Pancreas (tissue), 10 donors: ENCODE data around the gene DIDO1. TPM values are rescaled to one million over a fixed set of nuclear protein-coding genes. Genes with fewer than 3 reads are reported as not detected.

Experiments used
- ATAC-seq, 4 donors: fragments of 200-7000 bp; cut with Tn5 transposase; one replicate each; pipeline versions ENCODE4 v1.8.0 to v1.9.1; 2020; ENCODE audit warnings: mild to moderate bottlenecking in 4 of 4, moderate library complexity in 4 of 4
- DNase-seq, 6 donors: peaks; one replicate each; pipeline ENCODE4 v3.0.0-alpha.2; 2020
- FAIRE-seq: peaks from 2 replicates; lab custom pipeline; 2012; peaks lifted over from hg19 to GRCh38; lab: Jason Lieb, UNC
- H3K27ac ChIP-seq, 4 donors: fragments of 200-600 bp; sonication (generic); 1 replicate in 3 of 4; 2 replicates in 1 of 4; pipeline versions ENCODE4 v1.5.0 to v1.8.0; 2020
- H3K27me3 ChIP-seq, 4 donors: fragments of 200-600 bp; one replicate each; pipeline ENCODE4 v1.8.0; 2021
- H3K36me3 ChIP-seq, 3 donors: fragments of 200-600 bp; sonication (generic) in 1 of 3; one replicate each; pipeline versions ENCODE4 v1.5.0 to v1.8.0; 2020 to 2021
- H3K4me1 ChIP-seq, 3 donors: fragments of 200-600 bp; one replicate each; pipeline ENCODE4 v1.8.0; 2021
- H3K4me3 ChIP-seq, 4 donors: fragments of 200-600 bp; sonication (generic) in 2 of 4; one replicate each; pipeline versions ENCODE4 v1.5.0 to v1.8.0; 2020 to 2021
- H3K9me3 ChIP-seq, 4 donors: fragments of 200-600 bp; one replicate each; pipeline ENCODE4 v1.8.0; 2021
- WGBS, 2 donors: extraction: QIAGEN DNeasy Blood & Tissue Kit; methylation state at CpG; one replicate each; pipeline ENCODE4 v1.1.7; 2013; 5-methylcytosine and 5-hydroxymethylcytosine counted together
- intact Hi-C, 3 donors: fragments of 100-400 bp; cut with DNase I; formaldehyde crosslinking; loops; one replicate each; pipeline versions ENCODE4 v1.11.1 to v1.14.2; 2022
- polyA plus RNA-seq, 2 donors: library from polyadenylated mRNA; stranded (reverse); fragments of 200-250 nt; gene quantifications; one replicate each; pipeline ENCODE4 v1.2.3, GENCODE V29; 2013
- total RNA-seq, 6 donors: library from RNA; stranded (reverse); fragmentation: NEBNext Ultra II Directional in 4 of 6; extraction: Animal tissue kit (Norgen Biotek cat#: 25700) in 4 of 6; gene quantifications; one replicate each; pipeline versions ENCODE4 v1.2.1 to v1.2.4, GENCODE V29; 2021 to 2023
- TF ChIP-seq, protein P1 (sequence below), 4 donors: fragments of 200-600 bp; sonication (generic) in 3 of 4; IDR thresholded peaks; one replicate each; pipeline versions ENCODE4 v1.5.0 to v1.8.0; 2021; ENCODE audit warnings: antibody characterized with exemption in 4 of 4
- donor health status: healthy with polysubstance abuse.
- donor health status: DM: no; HTN: no; CAD: no; lungs with moderate emphysema.
- donor health status: DM: no; HTN: no; CAD: no.
- donor health status: control.
- donor health status: control.
- donor health status: Bipolar disorder and iron deficiency.
- donor health status: DM: yes; HTN: yes; CAD: no.
- donor health status: DM: no; HTN: no; CAD: no.
- donor health status: DM: no; HTN: no; CAD: no.
- donor health status: DM: yes; HTN: yes; CAD: no.

DIDO1 gene
- total and polyA plus RNA-seq, 8 donors = 16.7 to 29.8 (median 18.5) TPM

DNA sequence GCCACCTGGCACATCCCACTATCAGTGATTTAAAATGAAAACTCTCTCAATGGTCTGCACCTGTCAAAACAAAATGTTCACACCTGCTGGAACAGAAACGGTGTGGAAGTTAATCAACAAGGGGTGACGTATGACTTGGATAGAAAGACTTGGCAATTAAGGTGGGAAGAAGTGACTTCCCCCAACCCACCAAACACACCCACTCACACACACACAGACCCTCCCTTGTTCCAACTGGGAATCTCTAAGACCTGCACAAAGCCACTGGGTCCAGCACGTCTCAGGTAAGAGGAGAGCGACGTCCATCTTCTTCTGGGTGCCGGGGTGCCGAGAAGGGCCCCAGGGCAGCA is 39.6 kb downstream of the DIDO1 start:
- 80 to 81% methylated on average over 7 of the region's 7 CpGs for WGBS, 2 donors
- FAIRE-seq = no peak
- ATAC-seq = no peak
- Histone ChIP-seq H3K27ac (no peak overlapping the region), H3K27me3 (no peaks in the 10 kb centered on the region), H3K9me3 (no peaks in the 10 kb centered on the region), H3K36me3 (peaks cover 4 to 47% (median 28%) of the 10 kb centered on the region in 3 donors), H3K4me1 (no peaks in the 10 kb centered on the region), H3K4me3 (no peak overlapping the region)
- DNase-seq = no peak
- TF ChIP-seq, protein P1, sequence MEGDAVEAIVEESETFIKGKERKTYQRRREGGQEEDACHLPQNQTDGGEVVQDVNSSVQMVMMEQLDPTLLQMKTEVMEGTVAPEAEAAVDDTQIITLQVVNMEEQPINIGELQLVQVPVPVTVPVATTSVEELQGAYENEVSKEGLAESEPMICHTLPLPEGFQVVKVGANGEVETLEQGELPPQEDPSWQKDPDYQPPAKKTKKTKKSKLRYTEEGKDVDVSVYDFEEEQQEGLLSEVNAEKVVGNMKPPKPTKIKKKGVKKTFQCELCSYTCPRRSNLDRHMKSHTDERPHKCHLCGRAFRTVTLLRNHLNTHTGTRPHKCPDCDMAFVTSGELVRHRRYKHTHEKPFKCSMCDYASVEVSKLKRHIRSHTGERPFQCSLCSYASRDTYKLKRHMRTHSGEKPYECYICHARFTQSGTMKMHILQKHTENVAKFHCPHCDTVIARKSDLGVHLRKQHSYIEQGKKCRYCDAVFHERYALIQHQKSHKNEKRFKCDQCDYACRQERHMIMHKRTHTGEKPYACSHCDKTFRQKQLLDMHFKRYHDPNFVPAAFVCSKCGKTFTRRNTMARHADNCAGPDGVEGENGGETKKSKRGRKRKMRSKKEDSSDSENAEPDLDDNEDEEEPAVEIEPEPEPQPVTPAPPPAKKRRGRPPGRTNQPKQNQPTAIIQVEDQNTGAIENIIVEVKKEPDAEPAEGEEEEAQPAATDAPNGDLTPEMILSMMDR (IDR thresholded peaks at IDR 0.05) = no peak
- intact Hi-C loops = loop anchor here in 1 of 3 donors (5.0 kb wide), 1 partner anchor 116 kb away; no protein-coding TSS in a partner anchor

DNA sequence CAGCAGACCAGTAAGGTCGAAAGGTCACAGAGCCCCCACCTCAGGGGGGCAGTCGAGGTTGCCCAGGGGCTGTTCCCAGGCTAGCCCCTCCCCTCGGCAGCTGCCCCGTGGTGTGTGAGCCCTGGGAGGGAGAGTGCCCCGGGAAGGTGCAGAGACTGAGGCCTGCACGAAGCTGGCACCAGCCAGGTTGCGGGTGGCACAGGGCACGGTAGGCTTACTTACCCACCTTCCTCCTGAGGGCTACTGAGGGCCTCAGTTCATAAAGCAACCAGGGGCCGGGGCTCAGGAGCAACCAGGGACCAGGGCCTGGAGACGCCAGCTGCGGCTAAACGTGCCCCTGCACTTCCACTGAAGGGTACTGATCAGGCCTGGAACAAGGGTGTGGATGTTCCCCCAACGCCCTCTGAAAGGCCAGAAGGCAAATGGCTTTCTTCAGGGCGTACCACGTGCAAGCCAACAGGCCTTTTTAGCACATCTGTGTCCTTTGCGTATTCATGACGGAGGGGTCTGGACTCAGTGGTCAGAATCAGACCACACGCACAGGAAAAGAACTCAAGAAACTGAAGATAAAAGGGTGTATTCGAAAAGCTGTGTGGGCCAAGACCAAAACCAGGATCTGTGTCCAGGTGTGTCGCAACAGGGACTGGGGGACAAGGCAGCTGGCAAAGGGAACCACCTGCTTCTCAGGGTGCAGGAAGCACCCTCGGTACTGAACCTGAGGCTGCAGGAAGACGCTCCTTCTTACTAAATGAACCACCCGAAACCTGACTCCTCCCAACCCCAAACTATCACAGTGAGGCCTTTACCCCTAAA is 40.2 kb downstream of the DIDO1 start:
- WGBS, 2 donors = 84 to 87% methylated on average over 23 of the region's 23 CpGs

DNA sequence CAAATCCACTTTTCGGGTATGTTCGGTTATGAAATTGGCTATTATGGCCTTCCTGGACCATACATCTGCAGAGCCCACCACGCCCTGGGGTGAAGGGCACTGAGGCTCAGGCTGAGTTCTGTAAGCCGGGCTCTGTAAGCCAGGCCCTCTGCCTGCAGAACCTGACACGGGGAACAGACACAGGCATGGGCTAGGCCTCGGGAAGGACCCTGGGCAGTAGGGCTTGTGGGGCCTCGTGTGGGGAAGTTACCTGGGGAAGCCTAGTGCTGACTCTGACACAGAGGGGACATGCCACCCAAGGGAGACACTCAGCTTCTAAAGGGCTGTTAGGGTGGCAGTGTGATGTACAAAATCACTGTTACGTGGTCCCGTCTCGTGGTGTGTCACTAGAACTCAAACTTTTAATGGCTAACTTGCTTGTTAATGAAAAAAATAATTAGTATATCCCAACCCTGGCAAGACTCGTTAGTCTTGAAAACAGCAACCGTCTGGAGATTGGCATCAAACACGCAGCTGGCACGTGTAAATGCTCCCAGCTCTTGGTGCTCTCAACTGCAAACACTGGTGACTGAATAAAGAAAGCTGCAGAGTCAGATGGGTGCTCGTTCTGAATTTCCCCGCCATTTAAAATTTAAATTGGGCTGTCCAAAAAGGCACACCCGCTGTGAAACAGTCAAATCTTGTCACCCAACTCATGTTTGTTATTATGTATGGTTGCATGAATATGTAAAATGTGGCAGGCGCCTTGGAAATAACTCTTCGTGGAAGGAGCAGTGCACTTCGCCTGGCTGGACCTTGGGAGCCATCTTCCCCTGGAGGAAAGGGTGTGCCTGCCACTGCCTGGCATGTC is 41.0 kb downstream of the DIDO1 start:
- TF ChIP-seq, protein P1 (IDR thresholded peaks at IDR 0.05) = no peak
- intact Hi-C loops = loop anchor here in 1 of 3 donors (5.0 kb wide), 1 partner anchor 117 kb away; no protein-coding TSS in a partner anchor
- H3K27ac ChIP-seq = no peak overlapping the region

More for the DNA sequence above, 40.2 kb downstream of the DIDO1 start:
- ATAC-seq (no peak), FAIRE-seq (no peak), DNase-seq (peak in 1 of 6 donors; percentile 54)
- peaks cover 4 to 47% (median 29%) of the 10 kb centered on the region in 3 donors for H3K36me3 ChIP-seq
- H3K27me3 ChIP-seq = no peaks in the 10 kb centered on the region
- H3K9me3 ChIP-seq = no peaks in the 10 kb centered on the region
- intact Hi-C loops = loop anchor here in 1 of 3 donors (5.0 kb wide), 1 partner anchor 116 kb away; no protein-coding TSS in a partner anchor
- H3K27ac ChIP-seq = no peak overlapping the region
- H3K4me3 ChIP-seq = no peak overlapping the region
- TF ChIP-seq, protein P1 (IDR thresholded peaks at IDR 0.05) = no peak
- H3K4me1 ChIP-seq = no peaks in the 10 kb centered on the region

DNA sequence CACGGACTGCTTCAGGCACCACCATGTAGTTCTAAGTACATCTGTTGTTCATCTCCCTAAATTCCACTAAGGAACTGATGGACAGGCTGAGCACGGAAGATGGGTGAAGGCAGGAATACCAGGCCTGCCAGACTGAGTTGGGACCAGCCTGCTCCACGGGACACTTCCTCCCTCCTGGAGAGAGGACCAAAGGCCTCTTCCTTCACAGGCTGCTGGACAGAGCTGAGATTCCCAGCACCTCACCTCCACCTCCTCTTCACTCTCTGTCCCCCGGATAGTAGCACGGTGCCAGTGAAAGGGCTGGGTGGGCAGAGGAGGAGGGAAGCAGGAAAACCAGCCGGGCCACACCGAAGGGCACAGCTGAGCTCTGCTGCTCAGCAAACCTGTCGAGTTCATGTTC is 41.7 kb downstream of the DIDO1 start:
- H3K36me3 ChIP-seq = peaks cover 3 to 38% (median 17%) of the 10 kb centered on the region in 3 donors
- no peak overlapping the region for H3K27ac ChIP-seq
- no peaks in the 10 kb centered on the region for H3K9me3 ChIP-seq
- TF ChIP-seq, protein P1 (IDR thresholded peaks at IDR 0.05) = no peak
- WGBS, 2 donors = 74 to 78% methylated on average over 8 of the region's 8 CpGs
- H3K4me1 ChIP-seq = no peaks in the 10 kb centered on the region
- FAIRE-seq (no peak), ATAC-seq (no peak), DNase-seq (peak in 1 of 6 donors; percentile 19)
- no peak overlapping the region for H3K4me3 ChIP-seq
- H3K27me3 ChIP-seq = no peaks in the 10 kb centered on the region
- intact Hi-C loops = no loop called here

More for the DNA sequence above, 41.0 kb downstream of the DIDO1 start:
- no peak overlapping the region for H3K4me3 ChIP-seq
- no peaks in the 10 kb centered on the region for H3K4me1 ChIP-seq
- no peaks in the 10 kb centered on the region for H3K27me3 ChIP-seq
- no peak for ATAC-seq
- no peaks in the 10 kb centered on the region for H3K9me3 ChIP-seq
- peaks cover 4 to 45% (median 22%) of the 10 kb centered on the region in 3 donors for H3K36me3 ChIP-seq
- 79 to 84% methylated on average over 20 of the region's 20 CpGs for WGBS, 2 donors
- peak in 1 of 6 donors; percentile 24 for DNase-seq
- FAIRE-seq = no peak
